GM12872 (cell line): Measurements from ENCODE around the gene CYB561D1.

Experiments used
- CTCF ChIP-seq: IDR thresholded peaks from 3 replicates; pipeline ENCODE4 v1.5.1; 2011; ENCODE audit warnings: low read depth, mild to moderate bottlenecking, low read length, moderate library complexity; ENCODE audit not compliant: insufficient read depth

Gene CYB561D1

GRCh38 chr1:109521002-109521951 is 27.4 kb downstream of the CYB561D1 start:
- no peak for TF ChIP-seq CTCF

GRCh38 chr1:109522026-109522425 is 28.1 kb downstream of the CYB561D1 start:
- TF ChIP-seq CTCF = no peak

- TF ChIP-seq CTCF = no peak
Measured at GRCh38 chr1:109523706-109524105, 29.8 kb downstream of the CYB561D1 start.

GRCh38 chr1:109527098-109527811 is 33.4 kb downstream of the CYB561D1 start:
- TF ChIP-seq CTCF = no peak

GRCh38 chr1:109527846-109528695 is 34.2 kb downstream of the CYB561D1 start:
- TF ChIP-seq CTCF = no peak

- no peak for TF ChIP-seq CTCF
Measured at GRCh38 chr1:109528712-109529111, 34.8 kb downstream of the CYB561D1 start.
